Measurements from ENCODE around the gene CASTOR1.
A peak's percentile ranks its signal among the peaks of the same experiment; 100 is the strongest.

Gene CASTOR1

DNA sequence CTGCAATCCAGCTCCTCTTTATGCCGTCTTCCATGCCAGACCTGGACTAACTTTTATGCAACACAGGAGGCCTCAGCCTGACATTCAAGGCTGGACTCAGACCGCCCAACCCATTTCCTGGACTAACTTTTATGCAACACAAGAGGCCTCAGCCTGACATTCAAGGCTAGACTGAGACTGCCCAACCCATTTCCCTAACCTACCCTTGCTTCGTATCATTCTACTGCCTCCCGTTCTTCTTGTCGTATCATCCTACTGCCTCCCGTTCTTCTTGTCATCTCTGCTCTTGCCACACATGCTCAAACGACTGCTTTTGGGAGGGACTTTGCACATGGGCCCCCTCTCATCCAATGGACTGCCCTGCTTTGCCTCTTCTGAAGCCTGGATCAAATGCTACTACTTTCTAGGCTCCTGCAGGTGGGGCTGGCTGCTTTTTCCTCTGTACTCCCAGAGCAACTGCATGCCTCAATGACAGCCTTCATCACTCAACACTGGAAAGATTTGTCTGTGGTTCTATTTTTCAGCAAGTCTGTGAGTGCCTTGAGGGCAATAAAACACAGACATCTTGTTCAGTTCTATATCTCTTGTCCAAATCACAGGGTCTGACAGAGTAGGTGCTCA, 29.6 kb upstream of the CASTOR1 start:
- DNase-seq (ENCODE audit: low read depth, low spot score): no peak

- DNase-seq (ENCODE audit: low read depth, low spot score): no peak
Measured at GRCh38 chr22:30317778-30318177, 28.5 kb upstream of the CASTOR1 start.

DNA sequence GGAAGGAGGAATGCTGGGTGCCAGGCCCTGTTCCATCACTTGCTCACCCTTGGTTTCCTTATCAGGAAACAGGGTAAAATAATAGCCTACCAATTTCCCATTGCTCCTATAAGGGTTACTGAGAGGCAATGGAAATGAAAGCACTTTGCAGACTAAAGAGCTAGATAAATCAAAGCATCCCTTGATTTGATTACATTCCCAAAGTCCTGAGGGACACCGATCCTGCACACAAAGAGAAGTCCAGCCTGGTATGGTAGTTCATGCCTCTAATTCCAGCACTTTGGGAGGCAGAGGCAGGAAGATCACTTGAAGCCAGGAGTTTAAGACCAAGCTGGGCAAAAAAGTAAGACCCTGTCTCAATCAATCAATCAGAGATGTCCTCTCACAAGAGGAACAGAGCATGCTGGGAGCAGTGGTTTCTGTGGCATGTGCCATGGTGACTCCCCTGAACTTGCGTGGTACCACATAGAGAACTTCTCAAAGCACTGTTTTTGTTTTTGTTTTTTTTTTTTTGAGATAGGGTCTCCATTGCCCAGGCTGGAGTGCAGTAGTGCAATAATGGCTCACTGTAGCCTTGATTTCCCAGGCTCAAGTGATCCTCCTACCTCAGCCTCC, 26.8 kb upstream of the CASTOR1 start:
- DNase-seq (ENCODE audit: low read depth, low spot score): no peak

GRCh38 chr22:30314915-30315314, 25.6 kb upstream of the CASTOR1 start:
- peak; percentile 42 for DNase-seq (ENCODE audit: low read depth, low spot score)

DNA sequence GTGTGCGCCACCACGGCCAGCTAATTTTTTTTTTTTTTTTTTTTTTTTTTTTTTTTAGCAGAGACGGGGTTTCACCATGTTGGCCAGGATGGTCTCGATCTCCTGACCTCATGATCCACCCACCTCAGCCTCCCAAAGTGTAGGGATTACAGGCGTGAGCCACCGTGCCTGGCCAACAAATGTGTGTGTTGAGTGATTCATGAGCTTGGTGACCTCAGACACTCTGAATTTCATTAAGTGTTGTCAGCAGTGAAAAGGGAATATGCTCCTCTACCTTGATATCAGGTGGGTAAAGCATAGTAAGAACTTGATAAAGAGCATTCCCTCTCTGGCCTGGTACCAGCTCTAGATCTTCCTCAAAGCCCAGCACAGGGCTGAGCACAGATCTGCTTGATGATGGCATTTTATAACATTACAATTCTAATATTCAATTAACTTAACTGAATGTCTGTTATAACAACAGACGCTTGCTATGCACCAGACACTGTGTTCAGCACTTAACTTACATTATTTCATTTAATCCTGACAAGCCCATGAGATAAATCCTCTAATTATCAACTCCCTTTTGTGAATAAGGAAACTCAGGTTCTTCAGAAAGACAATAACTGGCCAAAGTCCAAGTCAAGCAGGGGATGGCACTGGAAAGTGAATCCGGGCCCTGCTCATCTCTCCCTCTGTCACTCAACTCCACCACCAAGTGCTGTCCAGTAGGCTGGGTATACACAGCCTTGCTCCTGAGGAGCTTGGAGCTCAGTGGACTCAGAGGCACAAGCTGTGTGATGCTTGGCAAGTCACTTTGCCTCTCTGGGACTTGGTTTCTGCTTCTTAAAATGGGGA, 24.4 kb upstream of the CASTOR1 start:
- no peak for DNase-seq (ENCODE audit: low read depth, low spot score)

GRCh38 chr22:30312053-30312452, 22.7 kb upstream of the CASTOR1 start:
- DNase-seq (ENCODE audit: low read depth, low spot score): no peak

DNA sequence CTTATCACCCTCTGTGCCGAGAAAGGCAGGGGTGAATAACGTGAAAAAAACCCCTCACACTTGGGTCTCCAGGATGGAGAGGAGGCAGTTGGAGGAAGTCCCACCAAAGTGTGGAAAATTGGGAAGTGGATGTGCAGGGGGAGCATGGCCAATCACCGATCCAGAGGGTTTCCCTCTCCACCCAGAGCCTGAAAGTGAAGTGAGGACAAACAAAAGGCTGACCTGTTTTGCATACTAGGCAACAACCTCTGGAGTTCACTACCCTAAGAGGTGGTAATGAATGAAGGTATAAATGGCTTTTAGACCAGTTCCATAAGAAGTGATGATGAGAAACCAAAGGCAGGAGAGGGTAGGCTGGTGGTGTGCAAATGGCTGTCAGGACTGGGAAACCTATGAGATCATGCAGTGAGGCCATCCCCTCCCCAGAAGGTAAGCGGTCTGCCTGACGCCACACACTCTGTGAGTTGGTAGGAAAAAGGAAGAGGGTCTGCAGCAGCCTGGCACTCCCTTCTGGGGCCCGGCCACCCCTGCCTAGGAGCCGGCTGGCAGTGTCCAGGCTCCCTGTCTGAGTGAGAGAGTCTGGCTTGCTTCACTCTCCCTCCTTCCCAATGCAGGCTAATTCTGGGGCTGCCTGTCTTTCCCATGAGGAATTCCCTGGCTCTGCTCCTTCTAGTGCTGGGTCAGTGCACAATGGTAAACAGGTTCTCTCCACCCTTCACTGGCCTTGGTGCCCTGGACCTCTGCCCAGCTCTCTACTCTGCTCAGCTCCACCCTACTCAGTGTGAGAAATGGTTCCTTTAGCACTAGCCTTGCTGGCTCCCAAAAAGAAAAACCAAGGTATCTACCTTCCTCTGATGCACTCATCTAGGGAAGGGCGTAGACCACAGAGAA, 21.8 kb upstream of the CASTOR1 start:
- no peak for DNase-seq (ENCODE audit: low read depth, low spot score)

- no peak for DNase-seq (ENCODE audit: low read depth, low spot score)
Measured at GRCh38 chr22:30309951-30310741, 20.8 kb upstream of the CASTOR1 start.

DNA sequence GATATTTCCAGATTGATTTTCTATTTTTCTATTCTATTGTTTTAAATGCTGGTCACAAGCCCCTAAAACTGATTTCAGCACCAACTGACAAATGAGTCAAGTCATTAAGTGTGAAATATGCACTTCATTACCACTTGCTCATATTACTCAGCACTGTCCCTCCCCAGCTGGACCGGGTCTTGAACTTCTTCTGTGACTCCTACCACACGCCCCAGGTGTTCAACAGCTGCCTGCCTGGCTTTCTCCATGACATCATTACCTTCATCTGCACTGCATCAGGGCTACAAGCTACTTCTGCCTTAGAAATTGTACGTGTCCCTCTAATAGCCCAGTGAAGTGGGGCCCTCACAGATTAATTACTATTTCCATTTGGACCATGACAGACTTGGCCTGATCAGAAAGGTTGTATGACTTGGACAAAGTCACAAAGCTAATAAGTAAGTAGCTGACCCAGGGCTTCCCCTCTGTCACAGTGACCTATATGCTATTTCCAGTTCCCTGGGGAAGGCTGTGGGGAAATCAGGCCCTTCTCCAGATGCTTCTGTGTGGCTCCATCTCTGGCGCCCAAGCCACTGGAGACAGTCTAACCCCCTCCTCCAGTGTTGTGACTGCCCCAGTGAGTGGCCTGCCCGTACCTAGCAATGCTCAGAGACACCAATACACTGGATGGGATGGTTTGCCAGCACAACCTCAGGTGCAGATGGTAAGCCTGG, 19.4 kb upstream of the CASTOR1 start:
- DNase-seq (ENCODE audit: low read depth, low spot score): no peak

DNA sequence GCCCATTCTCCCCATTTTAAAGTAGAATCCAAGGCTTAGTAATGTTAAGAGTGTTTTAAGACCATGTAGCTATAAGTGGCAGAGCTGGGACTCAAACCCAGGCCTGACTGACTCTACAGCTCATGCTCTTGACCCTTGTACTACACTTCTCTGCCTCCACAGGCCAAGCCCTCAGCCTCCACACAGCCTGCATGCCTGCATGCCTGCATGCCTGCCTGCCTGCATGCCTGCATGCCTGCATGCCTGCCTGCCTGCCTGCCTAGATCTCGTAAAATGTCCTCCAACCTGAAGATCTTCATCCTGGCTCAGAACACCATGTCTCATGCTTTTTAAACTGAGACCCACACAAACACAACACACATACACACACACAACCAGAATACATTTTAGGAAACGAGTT, 18.8 kb upstream of the CASTOR1 start:
- no peak for DNase-seq (ENCODE audit: low read depth, low spot score)

DNA sequence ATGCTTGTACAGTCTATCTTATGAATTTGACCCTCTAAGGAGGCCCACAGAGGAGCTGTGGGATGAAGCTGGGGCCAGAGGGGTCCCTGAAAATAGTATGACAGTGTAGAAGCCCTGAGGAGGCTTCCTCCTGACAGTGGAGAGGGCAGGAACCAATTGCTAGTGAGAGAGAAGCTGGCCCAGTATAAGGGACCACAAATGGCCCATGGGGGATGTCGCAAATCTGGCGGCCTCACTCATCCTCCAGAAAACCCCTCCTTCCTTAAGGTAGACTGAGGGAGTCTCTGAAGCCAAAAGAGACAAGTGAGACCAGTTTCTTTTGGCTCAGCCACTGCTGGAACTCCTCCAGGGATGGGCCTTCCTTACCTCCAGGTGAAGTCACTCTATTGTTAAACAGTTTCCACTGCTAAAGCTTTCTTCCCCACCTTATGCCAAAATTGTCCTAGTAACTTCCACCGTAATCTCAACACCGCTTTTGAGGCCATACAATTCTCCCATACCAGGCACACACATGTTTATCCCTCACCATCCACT, 17.8 kb upstream of the CASTOR1 start:
- no peak for DNase-seq (ENCODE audit: low read depth, low spot score)

GRCh38 chr22:30306627-30307011, 17.3 kb upstream of the CASTOR1 start:
- DNase-seq (ENCODE audit: low read depth, low spot score): no peak

- no peak for DNase-seq (ENCODE audit: low read depth, low spot score)
Measured at GRCh38 chr22:30305906-30306626, 16.8 kb upstream of the CASTOR1 start.

DNA sequence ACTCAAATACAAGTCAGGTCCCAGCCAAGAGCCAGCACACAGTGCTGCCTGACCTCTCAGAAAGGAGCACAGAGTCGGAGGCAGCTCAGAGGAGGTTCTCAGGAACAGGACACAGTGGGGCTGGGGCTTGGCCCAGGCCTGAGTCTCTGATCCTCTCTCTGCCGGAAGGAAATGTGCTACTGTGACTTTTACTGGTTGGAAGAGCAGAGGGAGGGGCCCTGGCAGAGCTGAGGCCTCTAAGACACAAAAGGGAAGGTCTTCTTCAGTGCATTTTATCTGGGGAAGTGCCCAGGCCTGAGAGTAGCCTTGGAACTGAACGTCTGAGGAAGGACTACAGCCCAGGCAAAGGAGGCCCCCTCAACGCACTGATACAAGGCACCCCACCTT, 16.2 kb upstream of the CASTOR1 start:
- DNase-seq (ENCODE audit: low read depth, low spot score): peak; percentile 26

DNA sequence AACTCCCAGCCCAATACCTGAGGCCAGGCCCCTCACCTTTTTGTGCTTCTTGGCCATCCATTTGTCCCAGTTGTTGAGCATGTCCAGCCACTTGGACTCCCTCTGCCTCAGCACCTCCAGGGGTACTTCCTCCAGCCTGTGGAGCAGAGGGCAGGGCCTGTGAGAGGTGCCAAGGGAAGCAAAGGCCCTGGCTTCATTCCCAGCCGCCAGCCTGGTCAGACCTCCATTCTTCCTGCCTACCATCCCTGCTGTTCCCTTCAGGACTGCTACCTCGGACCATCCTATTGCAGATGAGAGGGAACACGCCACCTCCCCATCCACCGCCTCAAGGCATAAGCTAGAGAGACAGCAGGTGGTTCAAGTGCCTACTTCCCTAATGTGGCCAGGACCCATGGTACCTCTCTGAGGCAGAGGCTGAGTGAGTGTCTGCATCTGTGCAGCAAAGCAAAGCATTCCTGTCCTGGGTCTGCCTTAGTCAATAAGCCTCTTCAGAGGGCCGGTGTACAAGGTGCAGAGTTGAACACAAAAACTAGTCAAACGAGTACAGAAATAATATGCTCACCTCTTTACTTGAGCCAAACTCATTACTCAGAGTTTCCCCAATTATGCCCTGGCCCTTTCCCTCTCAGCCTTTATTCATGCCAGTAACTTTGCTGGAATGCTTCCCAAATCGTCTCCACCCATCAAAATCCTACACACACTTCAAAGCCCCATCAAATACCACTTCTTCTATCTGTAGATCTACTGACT, 15.4 kb upstream of the CASTOR1 start:
- DNase-seq (ENCODE audit: low read depth, low spot score): no peak

DNA sequence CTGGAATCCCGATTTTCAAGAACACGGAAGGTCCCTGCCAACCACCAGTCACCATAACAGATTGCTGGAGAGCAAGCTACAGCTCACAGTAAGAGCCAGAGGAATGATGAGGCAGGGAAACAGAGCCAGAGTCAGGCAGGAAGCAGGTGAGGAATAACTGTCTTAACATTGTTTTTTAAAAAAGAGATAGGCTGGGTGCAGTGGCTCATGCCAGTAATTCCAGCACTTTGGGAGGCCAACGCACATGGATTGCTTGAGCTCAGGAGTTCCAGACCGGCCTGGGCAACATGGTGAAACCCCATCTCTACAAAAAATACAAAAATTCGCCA, 13.5 kb upstream of the CASTOR1 start:
- no peak for DNase-seq (ENCODE audit: low read depth, low spot score)

- peak; percentile 52 for DNase-seq (ENCODE audit: low read depth, low spot score)
Measured at GRCh38 chr22:30301995-30302809, 12.9 kb upstream of the CASTOR1 start.

- DNase-seq (ENCODE audit: low read depth, low spot score): no peak
Measured at GRCh38 chr22:30299322-30299721, 10.0 kb upstream of the CASTOR1 start.
